ENCODE data around the gene PLCD3. TPM values are rescaled to one million over a fixed set of nuclear protein-coding genes. Genes with fewer than 3 reads are reported as not detected.

PLCD3 gene
- total and polyA plus RNA-seq, 2 of the 13 experiments (the other 11 are each of a cell fraction or from before 2014, with no cell fraction given), result 11.3 to 39.1 TPM

DNA sequence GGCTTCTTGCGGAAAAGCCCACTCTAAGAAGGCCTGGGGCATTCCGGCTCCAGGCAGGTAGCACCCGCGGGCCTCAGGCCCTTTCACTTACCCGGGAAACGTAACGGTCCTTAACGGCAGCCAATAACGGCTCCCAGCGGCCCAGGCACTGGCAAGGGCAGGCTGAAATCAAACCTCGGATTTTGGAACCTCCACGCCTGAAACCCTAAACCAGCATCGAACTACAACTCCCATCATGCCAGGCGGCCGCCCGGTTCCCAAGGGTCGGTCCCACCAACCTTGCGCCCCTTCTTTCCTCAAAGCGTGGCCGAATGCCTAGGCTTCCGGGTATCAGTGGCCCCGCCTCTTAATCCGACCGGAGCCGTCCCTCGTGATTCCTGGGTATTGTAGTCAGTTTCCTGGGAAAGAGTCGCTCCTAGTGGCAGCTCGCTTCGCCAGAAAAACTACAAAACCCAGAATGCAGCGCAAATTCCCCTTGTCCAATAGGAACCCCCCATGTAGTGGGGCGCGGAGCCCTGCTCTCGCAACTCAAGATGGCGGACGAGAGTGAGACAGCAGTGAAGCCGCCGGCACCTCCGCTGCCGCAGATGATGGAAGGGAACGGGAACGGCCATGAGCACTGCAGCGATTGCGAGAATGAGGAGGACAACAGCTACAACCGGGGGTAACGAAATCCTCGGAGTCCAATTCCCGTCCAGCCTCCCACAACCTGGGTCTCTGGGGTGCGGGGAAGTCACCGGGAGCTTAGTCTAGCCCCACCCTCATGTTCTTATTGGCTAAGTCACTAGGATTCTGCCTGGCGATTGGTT lies 71.3 kb downstream of the PLCD3 start, which contains the start of gene NMT1 (continued):
- TF ChIP-seq POGZ (CRISPR knock-in tag; IDR thresholded peaks at IDR 0.05), result peak; percentile 37; the same call in 1 of the 2 replicates
- no peak for TF ChIP-seq ZNF549 (CRISPR knock-in tag; IDR thresholded peaks at IDR 0.05)
- peak; percentile 92 for TF ChIP-seq DMAP1 (CRISPR knock-in tag; IDR thresholded peaks at IDR 0.05)
- TF ChIP-seq PRMT3 (CRISPR knock-in tag; IDR thresholded peaks at IDR 0.05; ENCODE audit: borderline replicate concordance, low read depth), result no peak
- TF ChIP-seq ZNF598 (CRISPR knock-in tag; IDR thresholded peaks at IDR 0.05; ENCODE audit: borderline replicate concordance), result no peak; the same call in 1 of the 2 replicates
- 0 out of 2 replicates have a peak, but pooled peaks have one; percentile 5 for TF ChIP-seq PLSCR1 (CRISPR knock-in tag; IDR thresholded peaks at IDR 0.05; ENCODE audit: borderline replicate concordance)
- peak; percentile 52; the same call in 1 of the 2 replicates for TF ChIP-seq TFDP1 (CRISPR knock-in tag; IDR thresholded peaks at IDR 0.05; ENCODE audit: borderline replicate concordance)
- no peak for TF ChIP-seq ARNT (IDR thresholded peaks at IDR 0.05)
- TF ChIP-seq TCF12 (IDR thresholded peaks at IDR 0.05), result no peak
- TF ChIP-seq TCF12 (CRISPR knock-in tag; IDR thresholded peaks at IDR 0.05), result peak; percentile 4; the same call in 1 of the 2 replicates
- TF ChIP-seq BATF2 (CRISPR knock-in tag; IDR thresholded peaks at IDR 0.05), result no peak
- 0 out of 2 replicates have a peak, but pooled peaks have one; percentile 5 for TF ChIP-seq REPIN1 (CRISPR knock-in tag; IDR thresholded peaks at IDR 0.05; ENCODE audit: borderline replicate concordance, low read depth)
- TF ChIP-seq ZNF672 (CRISPR knock-in tag; IDR thresholded peaks at IDR 0.05), result no peak
- TF ChIP-seq KMT2A (CRISPR knock-in tag; IDR thresholded peaks at IDR 0.05), result peak; percentile 92
- TF ChIP-seq SOX6 (IDR thresholded peaks at IDR 0.05), result no peak
- peak; percentile 31; the same call in 1 of the 2 replicates for TF ChIP-seq SOX6 (CRISPR knock-in tag; IDR thresholded peaks at IDR 0.05)
- TF ChIP-seq, protein P1, sequence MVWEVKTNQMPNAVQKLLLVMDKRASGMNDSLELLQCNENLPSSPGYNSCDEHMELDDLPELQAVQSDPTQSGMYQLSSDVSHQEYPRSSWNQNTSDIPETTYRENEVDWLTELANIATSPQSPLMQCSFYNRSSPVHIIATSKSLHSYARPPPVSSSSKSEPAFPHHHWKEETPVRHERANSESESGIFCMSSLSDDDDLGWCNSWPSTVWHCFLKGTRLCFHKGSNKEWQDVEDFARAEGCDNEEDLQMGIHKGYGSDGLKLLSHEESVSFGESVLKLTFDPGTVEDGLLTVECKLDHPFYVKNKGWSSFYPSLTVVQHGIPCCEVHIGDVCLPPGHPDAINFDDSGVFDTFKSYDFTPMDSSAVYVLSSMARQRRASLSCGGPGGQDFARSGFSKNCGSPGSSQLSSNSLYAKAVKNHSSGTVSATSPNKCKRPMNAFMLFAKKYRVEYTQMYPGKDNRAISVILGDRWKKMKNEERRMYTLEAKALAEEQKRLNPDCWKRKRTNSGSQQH (CRISPR knock-in tag; IDR thresholded peaks at IDR 0.05; ENCODE audit: low read depth), result peak; percentile 55; the same call in 1 of the 2 replicates
- peak; percentile 76 for TF ChIP-seq CBFB (CRISPR knock-in tag; IDR thresholded peaks at IDR 0.05)
- TF ChIP-seq, protein P2, sequence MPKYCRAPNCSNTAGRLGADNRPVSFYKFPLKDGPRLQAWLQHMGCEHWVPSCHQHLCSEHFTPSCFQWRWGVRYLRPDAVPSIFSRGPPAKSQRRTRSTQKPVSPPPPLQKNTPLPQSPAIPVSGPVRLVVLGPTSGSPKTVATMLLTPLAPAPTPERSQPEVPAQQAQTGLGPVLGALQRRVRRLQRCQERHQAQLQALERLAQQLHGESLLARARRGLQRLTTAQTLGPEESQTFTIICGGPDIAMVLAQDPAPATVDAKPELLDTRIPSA (CRISPR knock-in tag; IDR thresholded peaks at IDR 0.05; ENCODE audit: borderline replicate concordance), result no peak
- TF ChIP-seq LCORL (IDR thresholded peaks at IDR 0.05), result 0 out of 2 replicates have a peak, but pooled peaks have one; percentile 6
- peak; percentile 94 for TF ChIP-seq LCORL (CRISPR knock-in tag; IDR thresholded peaks at IDR 0.05)
- peak; percentile 90 for TF ChIP-seq TBL1XR1 (IDR thresholded peaks at IDR 0.05; ENCODE audit: borderline replicate concordance, low read length, partially characterized antibody)
- 0 out of 2 replicates have a peak, but pooled peaks have one; percentile 40 for TF ChIP-seq ZNF432 (CRISPR knock-in tag; IDR thresholded peaks at IDR 0.05; ENCODE audit: borderline replicate concordance)
- peak; percentile 61; the same call in 1 of the 2 replicates for TF ChIP-seq ZNF30 (CRISPR knock-in tag; IDR thresholded peaks at IDR 0.05)
- TF ChIP-seq FOXJ3 (CRISPR knock-in tag; IDR thresholded peaks at IDR 0.05; ENCODE audit: borderline replicate concordance), result peak; percentile 79; the same call in 1 of the 2 replicates
- TF ChIP-seq ZNF660 (CRISPR knock-in tag; IDR thresholded peaks at IDR 0.05; ENCODE audit: borderline replicate concordance, low read depth), result no peak
- TF ChIP-seq NCOA1 (CRISPR knock-in tag; IDR thresholded peaks at IDR 0.05), result peak; percentile 85; the same call in 1 of the 2 replicates
